ENCODE data around the gene SLC38A11.

Gene SLC38A11

GRCh38 chr2:164896226-164896625 is 59.1 kb downstream of the SLC38A11 start:
- Histone ChIP-seq H4K20me1 (ENCODE audit: insufficient read depth, low read length, poor library complexity, severe bottlenecking) (no peaks in the 10 kb centered on the region), H3F3A (ENCODE audit: low read depth) (peaks cover 8% of the 10 kb centered on the region; the same call in 1 of the 2 replicates), H3K9me3 (ENCODE audit: insufficient read depth, low read depth, low read length) (no peaks in the 10 kb centered on the region), H3K4me3 (ENCODE audit: low read length, poor library complexity, severe bottlenecking) (no peak overlapping the region), H3K27me3 (ENCODE audit: insufficient read depth, low read length, poor library complexity, severe bottlenecking) (no peaks in the 10 kb centered on the region), H3K79me2 (ENCODE audit: insufficient read depth, low read length) (no peaks in the 10 kb centered on the region), H3K9ac (ENCODE audit: low read depth, low read length, poor library complexity, severe bottlenecking) (no peak overlapping the region), H2AFZ (ENCODE audit: low read length) (no peak overlapping the region), H3K9me2 (replicated peaks; ENCODE audit: low read depth, low read length) (no peaks in the 10 kb centered on the region), H3K4me2 (ENCODE audit: low read depth, low read length, poor library complexity, severe bottlenecking) (peak overlapping the region; percentile 60), H3K36me3 (ENCODE audit: insufficient read depth, low read length) (no peaks in the 10 kb centered on the region), H3K4me1 (ENCODE audit: insufficient read depth, low read length, poor library complexity, severe bottlenecking) (peaks cover 37% of the 10 kb centered on the region)
- TF ChIP-seq CTCF (conservative IDR thresholded peaks at IDR 0.05; ENCODE audit: low read length) (no peak), EZH2phosphoT487 (IDR thresholded peaks at IDR 0.05; ENCODE audit: borderline replicate concordance) (no peak)

GRCh38 chr2:164891460-164891859 is 63.9 kb downstream of the SLC38A11 start:
- Histone ChIP-seq H3K4me1 (ENCODE audit: insufficient read depth, low read length, poor library complexity, severe bottlenecking) (peaks cover 38% of the 10 kb centered on the region), H3K79me2 (ENCODE audit: insufficient read depth, low read length) (no peaks in the 10 kb centered on the region), H3K27me3 (ENCODE audit: insufficient read depth, low read length, poor library complexity, severe bottlenecking) (no peaks in the 10 kb centered on the region), H2AFZ (ENCODE audit: low read length) (no peak overlapping the region), H3K9me2 (replicated peaks; ENCODE audit: low read depth, low read length) (no peaks in the 10 kb centered on the region), H3K36me3 (ENCODE audit: insufficient read depth, low read length) (no peaks in the 10 kb centered on the region), H3K4me2 (ENCODE audit: low read depth, low read length, poor library complexity, severe bottlenecking) (no peak overlapping the region), H3K9ac (ENCODE audit: low read depth, low read length, poor library complexity, severe bottlenecking) (no peak overlapping the region), H3K9me3 (ENCODE audit: insufficient read depth, low read depth, low read length) (no peaks in the 10 kb centered on the region), H3K4me3 (ENCODE audit: low read length, poor library complexity, severe bottlenecking) (no peak overlapping the region), H3F3A (ENCODE audit: low read depth) (0 out of 2 replicates have a peak, but pooled peaks cover 2% of the 10 kb centered on the region), H4K20me1 (ENCODE audit: insufficient read depth, low read length, poor library complexity, severe bottlenecking) (no peaks in the 10 kb centered on the region)
- TF ChIP-seq CTCF (conservative IDR thresholded peaks at IDR 0.05; ENCODE audit: low read length) (no peak), EZH2phosphoT487 (IDR thresholded peaks at IDR 0.05; ENCODE audit: borderline replicate concordance) (no peak)

- Histone ChIP-seq H2AFZ (ENCODE audit: low read length) (0 out of 2 replicates have a peak overlapping the region, but pooled peaks have one; percentile 50), H3K9ac (ENCODE audit: low read depth, low read length, poor library complexity, severe bottlenecking) (no peak overlapping the region), H3K4me1 (ENCODE audit: insufficient read depth, low read length, poor library complexity, severe bottlenecking) (peaks cover 29% of the 10 kb centered on the region), H3K27me3 (ENCODE audit: insufficient read depth, low read length, poor library complexity, severe bottlenecking) (no peaks in the 10 kb centered on the region), H3F3A (ENCODE audit: low read depth) (no peaks in the 10 kb centered on the region), H3K36me3 (ENCODE audit: insufficient read depth, low read length) (no peaks in the 10 kb centered on the region), H3K79me2 (ENCODE audit: insufficient read depth, low read length) (no peaks in the 10 kb centered on the region), H3K4me2 (ENCODE audit: low read depth, low read length, poor library complexity, severe bottlenecking) (peak overlapping the region; percentile 33), H3K4me3 (ENCODE audit: low read length, poor library complexity, severe bottlenecking) (peak overlapping the region; percentile 4), H4K20me1 (ENCODE audit: insufficient read depth, low read length, poor library complexity, severe bottlenecking) (no peaks in the 10 kb centered on the region), H3K9me2 (replicated peaks; ENCODE audit: low read depth, low read length) (no peaks in the 10 kb centered on the region), H3K9me3 (ENCODE audit: insufficient read depth, low read depth, low read length) (no peaks in the 10 kb centered on the region)
- TF ChIP-seq EZH2phosphoT487 (IDR thresholded peaks at IDR 0.05; ENCODE audit: borderline replicate concordance) (no peak), CTCF (conservative IDR thresholded peaks at IDR 0.05; ENCODE audit: low read length) (no peak)
Observed at GRCh38 chr2:164890544-164890943, 64.8 kb downstream of the SLC38A11 start.

Data from Loucy (cell line).